Fibroblast of skin of scalp (primary cell): ENCODE results near the gene RAB5IF.
"Not testable (repeated sequence)": the region's sequence is repeated elsewhere in the genome, so short reads cannot be mapped to it uniquely, and the experiment has no call there.

Experiments
- DNase-seq: peaks from one replicate; pipeline ENCODE4 v3.0.0-alpha.2; 2013

RAB5IF gene

GRCh38 chr20:36587388-36588070 lies 18.1 kb upstream of the RAB5IF start:
- no peak for DNase-seq

GRCh38 chr20:36591281-36591680 lies 14.3 kb upstream of the RAB5IF start:
- no peak for DNase-seq

- DNase-seq = peak; percentile 64
Measured at GRCh38 chr20:36591854-36592641, 13.5 kb upstream of the RAB5IF start.

GRCh38 chr20:36593347-36593929 lies 12.1 kb upstream of the RAB5IF start:
- no peak for DNase-seq

DNA sequence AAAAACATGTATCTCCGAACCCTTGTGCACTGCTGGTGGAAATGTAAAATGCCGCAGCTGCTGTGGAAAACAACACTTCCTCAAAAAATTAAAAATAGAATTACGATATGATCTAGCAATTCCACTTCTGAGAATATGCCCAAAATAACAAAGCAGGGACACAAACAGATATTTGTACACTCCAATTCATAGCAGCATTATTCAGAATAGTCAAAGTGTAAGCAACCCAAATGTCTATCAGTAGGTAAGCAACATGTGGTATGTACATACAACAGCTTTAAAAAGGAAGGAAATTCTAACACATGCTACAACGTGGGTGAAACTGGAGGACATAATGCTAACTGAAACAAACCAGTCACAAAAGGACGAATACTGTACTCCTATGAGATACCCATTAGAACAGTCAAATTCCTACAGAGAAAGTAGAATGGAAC lies 5.7 kb upstream of the RAB5IF start:
- no peak for DNase-seq

GRCh38 chr20:36601540-36601939 lies 4.0 kb upstream of the RAB5IF start:
- no peak for DNase-seq

DNA sequence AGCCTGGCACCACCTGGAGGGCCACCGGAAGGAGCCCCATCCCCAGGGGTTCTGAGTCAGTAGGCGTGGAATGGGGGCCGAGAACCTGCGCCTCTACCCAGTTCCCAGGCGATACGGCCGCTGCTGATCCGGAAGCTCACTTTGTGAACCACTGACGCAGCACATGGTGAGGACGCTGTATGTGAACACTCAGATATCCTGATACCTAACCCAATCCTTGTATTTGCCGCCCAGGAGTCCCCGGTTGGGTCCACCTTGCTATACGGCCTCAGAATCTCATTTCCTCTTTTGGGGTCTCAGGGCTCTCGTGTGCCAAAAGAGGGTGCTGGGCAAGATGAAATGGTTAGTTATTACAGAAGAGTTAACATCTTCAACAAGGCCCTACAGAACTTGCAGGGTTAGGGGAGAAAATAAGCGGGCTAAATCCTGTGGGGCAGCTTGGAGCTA lies 604 bp upstream of the RAB5IF start:
- DNase-seq = no peak

DNA sequence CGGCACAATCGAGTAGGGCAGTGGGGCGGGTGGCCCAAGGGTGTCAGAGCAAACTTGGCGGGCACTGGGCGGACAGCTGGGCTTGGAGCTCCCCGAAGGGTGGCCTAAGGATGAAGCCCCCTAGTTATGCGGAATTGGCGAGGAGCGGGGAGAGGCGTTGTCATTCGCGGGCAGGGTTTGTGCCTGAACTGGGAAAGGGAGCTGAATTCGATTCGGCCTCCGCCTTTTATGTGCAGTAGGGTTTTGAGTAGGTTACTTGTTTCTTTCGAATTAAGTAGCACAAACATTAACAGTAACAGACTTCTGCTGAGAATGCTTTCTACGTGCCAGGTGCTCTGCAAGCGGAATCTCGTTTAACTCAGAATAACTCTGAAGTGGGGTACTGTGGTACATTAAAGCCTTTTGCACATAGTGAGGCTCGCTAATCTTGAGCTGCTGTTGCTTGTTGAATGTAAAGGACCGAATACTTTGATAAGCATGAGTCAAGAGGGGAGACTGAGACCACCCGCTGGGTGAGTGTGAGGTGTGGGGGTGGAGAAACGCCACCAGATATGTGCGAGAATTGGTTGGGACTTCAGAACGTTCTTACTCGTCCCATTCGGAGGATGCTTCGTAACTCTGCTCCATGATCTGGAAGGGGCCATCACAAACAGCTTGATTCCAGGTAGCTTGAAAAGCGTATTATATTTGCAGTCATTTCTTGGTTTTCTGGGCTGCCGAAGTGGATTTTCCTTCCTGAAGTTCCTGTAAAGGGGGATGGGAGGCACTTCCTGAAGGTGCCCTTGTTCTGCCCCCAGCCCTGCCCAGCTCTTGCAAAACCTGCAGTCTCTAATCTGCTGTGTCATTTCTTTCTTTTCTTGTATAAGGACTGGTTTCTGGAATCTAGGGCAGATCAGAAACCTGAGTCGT lies 833 bp downstream of the RAB5IF start:
- DNase-seq = no peak

DNA sequence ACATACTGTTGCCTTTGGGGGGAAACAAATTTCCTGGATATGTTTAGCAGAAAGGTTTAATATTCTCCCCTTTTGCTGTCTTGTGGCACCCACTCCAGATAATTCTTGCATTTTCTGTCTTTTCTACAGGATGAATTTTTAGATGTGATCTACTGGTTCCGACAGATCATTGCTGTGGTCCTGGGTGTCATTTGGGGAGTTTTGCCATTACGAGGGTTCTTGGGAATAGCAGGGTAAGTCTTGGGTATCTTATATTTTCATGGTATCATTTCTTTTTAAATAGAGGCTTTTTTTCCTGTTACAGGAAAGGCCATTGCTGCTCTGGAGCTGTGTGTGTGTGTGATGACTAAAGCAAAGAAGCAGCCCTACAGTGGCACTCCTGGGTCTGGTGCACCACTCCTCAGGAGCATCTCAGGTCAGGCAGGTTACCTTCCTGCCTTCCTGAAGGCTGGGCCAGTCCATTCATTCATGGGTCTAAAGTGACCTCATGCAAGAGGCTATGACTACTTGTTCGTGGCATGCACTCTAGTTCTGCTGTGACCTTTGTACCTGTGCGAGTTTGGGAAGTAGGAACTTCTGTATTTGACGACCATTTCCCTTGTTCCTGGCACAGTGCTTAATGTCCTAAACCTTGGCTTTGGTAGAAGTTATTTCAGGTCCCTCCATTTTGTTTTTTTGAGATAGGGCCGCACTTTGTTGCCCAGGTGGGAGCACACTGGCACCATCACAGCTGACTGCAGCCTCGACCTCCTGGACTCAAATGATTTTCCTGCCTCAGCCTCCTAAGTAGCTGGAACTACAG lies 2.2 kb downstream of the RAB5IF start:
- no peak for DNase-seq

GRCh38 chr20:36608388-36608728 lies 2.8 kb downstream of the RAB5IF start:
- not testable (repeated sequence) for DNase-seq

GRCh38 chr20:36611625-36612024 lies 6.0 kb downstream of the RAB5IF start:
- no peak for DNase-seq

GRCh38 chr20:36613974-36614373 lies 8.4 kb downstream of the RAB5IF start:
- DNase-seq = no peak

- no peak for DNase-seq
Measured at GRCh38 chr20:36614781-36615557, 9.4 kb downstream of the RAB5IF start.

DNA sequence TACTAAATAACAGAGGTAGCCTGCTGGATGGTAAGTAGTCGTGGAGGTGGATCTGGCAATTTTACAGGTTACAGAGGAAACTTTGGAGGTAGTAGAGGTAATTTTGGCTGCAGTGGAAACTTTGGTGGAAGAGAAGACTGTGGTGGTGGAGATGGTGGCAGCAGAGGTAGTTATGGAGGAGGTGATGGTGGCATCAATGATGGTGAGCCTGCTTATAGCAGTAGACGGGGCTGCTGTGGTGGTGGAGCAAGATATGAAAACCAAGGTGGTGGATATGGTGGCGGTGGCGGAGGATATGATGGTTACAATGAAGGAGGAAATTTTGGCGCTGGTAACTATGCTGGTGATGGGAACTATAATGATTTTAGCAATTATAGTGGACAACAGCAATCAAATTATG lies 15.3 kb downstream of the RAB5IF start:
- DNase-seq = no peak

DNA sequence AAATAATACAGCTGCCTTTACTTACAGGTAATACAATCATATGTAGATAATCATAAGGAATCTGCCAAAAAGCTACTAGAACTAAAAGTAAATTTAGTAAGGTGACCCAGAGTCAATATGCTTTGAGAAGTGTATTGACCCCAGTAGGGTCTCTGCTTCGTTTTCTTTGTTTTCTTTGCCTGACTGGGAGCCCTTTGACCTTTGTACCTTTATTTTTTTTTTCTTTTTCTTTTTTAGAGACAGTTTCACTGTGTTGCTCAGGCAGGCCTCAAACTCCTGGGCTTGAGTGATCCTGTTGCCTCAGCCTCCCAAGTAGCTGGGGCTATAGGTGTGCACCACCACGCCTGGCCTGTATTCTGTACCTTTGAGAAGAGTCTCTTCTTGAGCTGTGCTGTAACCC lies 17.9 kb downstream of the RAB5IF start:
- DNase-seq = no peak

DNA sequence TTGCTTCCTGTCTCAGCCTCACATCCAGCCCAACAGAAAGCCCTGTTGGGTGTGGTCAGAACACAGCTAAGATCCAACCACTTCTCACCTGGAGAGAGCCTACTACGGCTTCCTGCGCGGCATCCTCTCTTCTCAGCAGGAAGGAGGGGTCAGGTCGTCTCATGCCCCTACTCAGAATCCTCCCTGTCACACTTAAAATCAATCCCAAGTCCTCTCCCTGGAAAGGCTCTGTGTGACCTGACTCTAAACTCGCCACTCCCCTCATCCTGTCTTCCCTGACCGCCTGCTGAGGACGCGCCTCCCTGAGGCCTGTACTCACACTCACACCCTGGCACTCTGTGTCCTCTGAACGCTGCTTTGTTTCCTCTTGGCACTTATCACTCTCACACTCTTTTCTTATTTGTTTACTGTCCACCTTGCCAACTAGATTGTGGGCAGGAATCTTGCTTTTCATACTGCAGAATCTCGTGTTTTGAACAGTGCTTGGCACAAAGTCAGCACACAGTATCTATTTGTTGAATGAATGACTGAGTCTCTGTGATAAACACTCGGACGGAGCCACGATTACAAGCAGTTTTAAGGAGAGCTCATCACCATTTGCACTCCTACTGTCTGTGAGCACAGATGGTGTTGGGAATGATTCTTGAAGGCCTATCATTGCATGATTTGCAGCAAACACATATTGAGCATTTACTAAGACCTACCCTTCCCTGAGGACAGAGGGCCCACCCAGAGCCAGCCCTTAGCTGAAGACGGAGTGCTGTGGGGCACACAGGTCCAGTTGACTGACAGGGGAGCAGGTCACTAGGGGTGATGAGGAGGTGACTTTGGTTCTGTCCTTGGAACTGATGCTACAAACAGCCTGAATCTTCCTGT lies 18.7 kb downstream of the RAB5IF start:
- no peak for DNase-seq

- no peak for DNase-seq
Measured at GRCh38 chr20:36624944-36625324, 19.4 kb downstream of the RAB5IF start.

DNA sequence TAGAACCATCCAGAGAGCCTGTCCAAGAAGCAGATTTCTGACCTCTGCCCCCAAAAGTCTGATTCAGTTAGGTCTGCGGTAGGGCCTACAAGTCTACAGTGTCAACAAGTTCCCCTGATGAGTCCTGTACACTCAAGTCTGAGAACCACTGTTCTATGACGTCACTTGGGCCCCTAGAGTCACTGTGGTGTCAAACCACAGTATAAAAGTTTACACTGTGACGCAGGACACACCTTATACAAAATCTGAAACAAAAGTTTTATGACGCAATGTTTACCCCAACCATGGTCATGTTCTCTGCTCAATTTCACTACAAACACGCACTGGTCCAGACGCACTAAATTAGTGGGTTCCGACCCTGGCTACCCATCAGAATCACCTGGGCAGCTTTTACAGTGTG lies 22.5 kb downstream of the RAB5IF start:
- no peak for DNase-seq

DNA sequence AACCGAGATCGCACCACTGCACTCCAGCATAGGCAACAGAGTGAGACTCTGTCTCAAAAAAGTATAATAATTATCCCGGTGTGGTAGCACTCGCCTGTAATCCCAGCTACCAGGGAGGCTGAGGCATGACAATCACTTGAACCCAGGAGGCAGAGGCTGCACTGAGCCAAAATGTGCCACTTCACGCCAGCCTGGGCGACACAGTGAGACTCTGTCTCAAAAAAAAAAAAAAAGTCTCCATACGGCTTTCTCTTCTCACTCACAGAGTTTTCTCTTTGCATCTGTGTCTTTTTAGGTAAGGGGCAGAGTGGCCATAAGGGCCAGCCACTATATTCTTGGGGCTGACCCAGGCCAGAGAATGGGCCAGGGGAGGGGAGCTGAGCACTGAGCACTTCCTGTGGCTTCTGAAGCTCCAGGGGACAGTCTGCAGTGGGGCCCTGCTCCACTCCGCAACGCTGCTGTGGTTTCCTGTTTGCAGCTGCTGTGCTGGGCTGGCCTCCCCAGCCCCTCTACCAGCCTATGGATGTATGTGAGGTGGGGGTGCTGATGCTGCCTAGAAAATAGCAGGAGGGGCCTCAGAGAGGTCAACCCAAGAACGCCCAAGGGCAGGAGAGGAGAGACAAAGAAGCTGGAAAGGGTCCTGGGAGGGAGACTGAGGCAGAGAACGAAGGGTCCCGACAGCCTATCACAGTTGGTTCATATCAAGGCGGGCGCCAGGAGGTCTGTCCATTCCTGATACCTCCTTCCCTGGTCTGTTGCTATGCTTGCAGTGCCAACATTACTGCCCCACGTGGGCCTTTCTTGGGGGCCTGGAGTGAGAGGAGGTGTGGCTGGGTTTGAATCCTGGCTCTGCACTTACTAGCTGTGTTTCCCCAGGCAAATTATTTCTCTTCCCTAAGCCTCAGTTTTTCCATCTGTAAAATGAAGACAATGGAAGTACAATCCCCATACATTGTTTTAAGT lies 24.4 kb downstream of the RAB5IF start:
- peak; percentile 18 for DNase-seq
